Thoracic aorta (tissue), 2 donors: ENCODE measurements around the gene ADARB1. TPM values are rescaled to one million over a fixed set of nuclear protein-coding genes. Genes with fewer than 3 reads are reported as not detected.

Experiments
- ATAC-seq: fragments of 150-250 bp; one replicate; pipeline ENCODE4 v1.8.0; 2017; ENCODE audit warnings: low read depth; ENCODE audit not compliant: insufficient number of reproducible peaks, low FRiP score
- DNase-seq: peaks from one replicate; pipeline ENCODE4 v3.0.0-alpha.2; 2020; ENCODE audit warnings: low spot score
- H3K27ac ChIP-seq, 2 donors: fragments of 200-600 bp; sonication (generic); 1 replicate in 1 of 2; 2 replicates in 1 of 2; pipeline ENCODE4 v1.5.1; 2016; ENCODE audit warnings: mild to moderate bottlenecking in 2 of 2, moderate library complexity in 2 of 2
- H3K27me3 ChIP-seq: fragments of 200-600 bp; sonication (generic); replicated peaks from 2 replicates; pipeline ENCODE4 v1.6.0; 2016; ENCODE audit warnings: mild to moderate bottlenecking; ENCODE audit not compliant: insufficient read depth
- H3K36me3 ChIP-seq: fragments of 200-600 bp; sonication (generic); one replicate; pipeline ENCODE4 v1.5.1; 2016
- H3K4me1 ChIP-seq, 2 donors: fragments of 200-600 bp; sonication (generic); 1 replicate in 1 of 2; 2 replicates in 1 of 2; pipeline versions ENCODE4 v1.5.1 to v1.6.0; 2016; ENCODE audit warnings: low read depth in 2 of 2, mild to moderate bottlenecking in 1 of 2; ENCODE audit not compliant: control insufficient read depth in 1 of 2
- H3K4me3 ChIP-seq: fragments of 200-600 bp; sonication (generic); 2 replicates; pipeline ENCODE4 v1.5.1; 2016; ENCODE audit warnings: mild to moderate bottlenecking
- H3K9me3 ChIP-seq: fragments of 200-600 bp; sonication (generic); 2 replicates; pipeline ENCODE4 v1.5.1; 2016
- CTCF ChIP-seq: fragments of 200-600 bp; sonication (generic); IDR thresholded peaks from one replicate; pipeline ENCODE4 v1.5.1; 2019; ENCODE audit warnings: antibody characterized with exemption
- total RNA-seq, 2 donors: library from RNA; depleted of rRNA; stranded (reverse); fragments of >200 nt; gene quantifications; one replicate each; pipeline versions ENCODE4 v1.1.0 to v1.2.3, GENCODE V29; 2016

Gene ADARB1
- total RNA-seq, 2 donors from 2014 or later: 124 to 201 TPM

- Histone ChIP-seq H3K36me3 (no peaks in the 10 kb centered on the region), H3K27me3 (no peaks in the 10 kb centered on the region), H3K4me1 (peaks cover 14 to 39% of the 10 kb centered on the region in 2 donors), H3K27ac (peak overlapping the region; percentile 69 to 73), H3K4me3 (no peak overlapping the region), H3K9me3 (peaks cover 6% of the 10 kb centered on the region)
- no peak for ATAC-seq
- TF ChIP-seq CTCF: no peak
- DNase-seq: no peak
These were observed 33.6 kb upstream of the ADARB1 start for GRCh38 chr21:45040739-45041138.

GRCh38 chr21:45041351-45041805, 33.0 kb upstream of the ADARB1 start:
- Histone ChIP-seq H3K9me3 (peaks cover 6% of the 10 kb centered on the region), H3K4me1 (peaks cover 14 to 38% of the 10 kb centered on the region in 2 donors), H3K4me3 (peak overlapping the region; percentile 46), H3K27ac (peak overlapping the region; percentile 69 to 73), H3K36me3 (no peaks in the 10 kb centered on the region), H3K27me3 (no peaks in the 10 kb centered on the region)
- ATAC-seq (peak; percentile 73), DNase-seq (no peak)
- no peak for TF ChIP-seq CTCF

- peak overlapping the region in 1 of 2 donors; percentile 73 for H3K27ac ChIP-seq
- H3K36me3 ChIP-seq: no peaks in the 10 kb centered on the region
- peak overlapping the region; percentile 46 for H3K4me3 ChIP-seq
- peaks cover 14 to 38% of the 10 kb centered on the region in 2 donors for H3K4me1 ChIP-seq
- no peak for ATAC-seq
- TF ChIP-seq CTCF: no peak
- DNase-seq: no peak
- H3K9me3 ChIP-seq: no peaks in the 10 kb centered on the region
- H3K27me3 ChIP-seq: no peaks in the 10 kb centered on the region
These were observed 32.3 kb upstream of the ADARB1 start for GRCh38 chr21:45041984-45042663.

GRCh38 chr21:45042664-45043161, 31.7 kb upstream of the ADARB1 start:
- Histone ChIP-seq H3K27me3 (no peaks in the 10 kb centered on the region), H3K9me3 (no peaks in the 10 kb centered on the region), H3K4me1 (peaks cover 14 to 42% of the 10 kb centered on the region in 2 donors), H3K36me3 (no peaks in the 10 kb centered on the region), H3K27ac (no peak overlapping the region), H3K4me3 (no peak overlapping the region)
- no peak for TF ChIP-seq CTCF
- DNase-seq (no peak), ATAC-seq (no peak)

- no peaks in the 10 kb centered on the region for H3K9me3 ChIP-seq
- no peak overlapping the region for H3K4me3 ChIP-seq
- TF ChIP-seq CTCF: no peak
- H3K27ac ChIP-seq: no peak overlapping the region
- ATAC-seq (no peak), DNase-seq (no peak)
- H3K36me3 ChIP-seq: no peaks in the 10 kb centered on the region
- H3K27me3 ChIP-seq: no peaks in the 10 kb centered on the region
- peaks cover 14 to 51% of the 10 kb centered on the region in 2 donors for H3K4me1 ChIP-seq
These were observed 30.8 kb upstream of the ADARB1 start for GRCh38 chr21:45043541-45044020.
